Measurements from ENCODE around the gene CHST9. TPM values are rescaled to one million over a fixed set of nuclear protein-coding genes. Genes with fewer than 3 reads are reported as not detected.

CHST9 gene
- total RNA-seq, 1 donor from 2014 or later, result 0.82 TPM

- peaks cover 5% of the 10 kb centered on the region for H3K9me3 Mint-ChIP-seq (ENCODE audit: low read depth)
- no peak overlapping the region for H3K4me3 Mint-ChIP-seq (ENCODE audit: unreplicated experiment)
- H3K4me1 Mint-ChIP-seq (ENCODE audit: low read depth), result peaks cover 42% of the 10 kb centered on the region
- H3K27me3 Mint-ChIP-seq (ENCODE audit: low read depth), result no peaks in the 10 kb centered on the region
- peak overlapping the region; percentile 90 for H3K27ac Mint-ChIP-seq (ENCODE audit: unreplicated experiment)
- DNase-seq (ENCODE audit: low spot score), result no peak
- TF ChIP-seq CTCF (IDR thresholded peaks at IDR 0.05), result no peak
- no peaks in the 10 kb centered on the region for H3K36me3 Mint-ChIP-seq (ENCODE audit: low read depth)
These were observed 40.9 kb upstream of the CHST9 start for GRCh38 chr18:27225947-27226481.

GRCh38 chr18:27223526-27224291 is 38.6 kb upstream of the CHST9 start:
- Mint-ChIP-seq H3K27me3 (ENCODE audit: low read depth) (no peaks in the 10 kb centered on the region), H3K4me3 (ENCODE audit: unreplicated experiment) (no peak overlapping the region), H3K36me3 (ENCODE audit: low read depth) (no peaks in the 10 kb centered on the region), H3K4me1 (ENCODE audit: low read depth) (peaks cover 42% of the 10 kb centered on the region), H3K9me3 (ENCODE audit: low read depth) (peaks cover 9% of the 10 kb centered on the region), H3K27ac (ENCODE audit: unreplicated experiment) (peak overlapping the region; percentile 9)
- no peak for TF ChIP-seq CTCF (IDR thresholded peaks at IDR 0.05)
- DNase-seq (ENCODE audit: low spot score), result peak; percentile 91

- no peak for DNase-seq (ENCODE audit: low spot score)
- Mint-ChIP-seq H3K4me1 (ENCODE audit: low read depth) (peaks cover 15% of the 10 kb centered on the region), H3K9me3 (ENCODE audit: low read depth) (no peaks in the 10 kb centered on the region), H3K27ac (ENCODE audit: unreplicated experiment) (no peak overlapping the region), H3K4me3 (ENCODE audit: unreplicated experiment) (no peak overlapping the region), H3K27me3 (ENCODE audit: low read depth) (peaks cover 2% of the 10 kb centered on the region), H3K36me3 (ENCODE audit: low read depth) (no peaks in the 10 kb centered on the region)
- TF ChIP-seq CTCF (IDR thresholded peaks at IDR 0.05), result no peak
These were observed 29.7 kb upstream of the CHST9 start for GRCh38 chr18:27214831-27215230.

GRCh38 chr18:27213123-27213717 is 28.1 kb upstream of the CHST9 start:
- Mint-ChIP-seq H3K9me3 (ENCODE audit: low read depth) (no peaks in the 10 kb centered on the region), H3K4me3 (ENCODE audit: unreplicated experiment) (no peak overlapping the region), H3K27ac (ENCODE audit: unreplicated experiment) (no peak overlapping the region), H3K36me3 (ENCODE audit: low read depth) (no peaks in the 10 kb centered on the region), H3K4me1 (ENCODE audit: low read depth) (peaks cover 15% of the 10 kb centered on the region), H3K27me3 (ENCODE audit: low read depth) (peaks cover 2% of the 10 kb centered on the region)
- no peak for TF ChIP-seq CTCF (IDR thresholded peaks at IDR 0.05)
- DNase-seq (ENCODE audit: low spot score), result no peak

- H3K4me1 Mint-ChIP-seq (ENCODE audit: low read depth), result peaks cover 20% of the 10 kb centered on the region
- no peaks in the 10 kb centered on the region for H3K9me3 Mint-ChIP-seq (ENCODE audit: low read depth)
- H3K36me3 Mint-ChIP-seq (ENCODE audit: low read depth), result no peaks in the 10 kb centered on the region
- H3K27me3 Mint-ChIP-seq (ENCODE audit: low read depth), result peaks cover 2% of the 10 kb centered on the region
- no peak overlapping the region for H3K4me3 Mint-ChIP-seq (ENCODE audit: unreplicated experiment)
- DNase-seq (ENCODE audit: low spot score), result no peak
- no peak for TF ChIP-seq CTCF (IDR thresholded peaks at IDR 0.05)
- no peak overlapping the region for H3K27ac Mint-ChIP-seq (ENCODE audit: unreplicated experiment)
These were observed 26.5 kb upstream of the CHST9 start for GRCh38 chr18:27211569-27211968.
